HEK293T (cell line): Measurements from ENCODE around the gene CYP3A5.

Experiments
- FOXA1 ChIP-seq: fragments of 450-650 bp; IDR thresholded peaks from 2 replicates; pipeline ENCODE4 v1.6.1; 2016; ENCODE audit warnings: mild to moderate bottlenecking
- FOXM1 ChIP-seq: fragments of 450-650 bp; IDR thresholded peaks from 2 replicates; pipeline ENCODE4 v1.6.1; 2017; ENCODE audit warnings: mild to moderate bottlenecking, borderline replicate concordance
- SP1 ChIP-seq: fragments of 450-650 bp; IDR thresholded peaks from 2 replicates; pipeline ENCODE4 v1.6.1; 2017

DNA sequence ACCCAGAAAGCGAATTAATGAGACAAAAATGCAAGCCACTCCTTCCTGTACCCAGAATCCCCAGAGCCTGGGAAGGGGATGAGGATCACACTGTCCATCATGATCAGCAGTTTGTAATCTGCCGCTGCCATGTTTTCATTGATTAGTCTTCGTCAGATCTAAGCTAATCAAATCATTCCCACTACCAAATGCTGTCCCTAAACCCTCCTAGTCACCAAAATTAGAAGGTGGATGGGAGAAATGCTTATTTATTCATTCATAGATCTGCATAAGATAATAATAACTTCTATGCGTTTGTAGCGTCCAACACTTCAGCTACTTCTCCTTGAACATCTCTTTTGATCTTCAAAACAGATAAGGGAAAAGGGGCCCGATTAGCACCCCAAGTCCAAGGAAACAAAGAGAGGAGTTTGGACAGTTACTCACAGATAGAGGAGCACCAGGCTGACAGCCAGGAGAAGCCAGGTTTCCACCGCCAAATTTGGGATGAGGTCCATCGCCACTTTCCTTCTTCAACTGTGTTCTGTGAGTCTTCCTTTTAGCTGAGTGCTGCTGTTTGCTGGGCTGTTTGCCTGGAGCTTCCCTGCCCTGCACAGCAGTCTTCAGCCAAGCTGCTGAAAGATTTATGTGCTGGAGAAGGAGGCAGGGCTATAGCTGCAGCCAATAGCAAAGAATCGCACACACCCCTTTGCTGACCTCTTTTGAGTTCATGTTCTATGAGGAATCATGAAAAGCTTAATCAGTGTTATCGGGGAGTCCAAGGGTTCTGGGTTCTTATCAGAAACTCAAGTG is at the start of gene CYP3A5:
- no peak for TF ChIP-seq FOXM1
- TF ChIP-seq FOXA1 = no peak
- TF ChIP-seq SP1 = no peak
